ENCODE measurements around the gene PSME2. TPM values are rescaled to one million over a fixed set of nuclear protein-coding genes. Genes with fewer than 3 reads are reported as not detected.

The PSME2 gene
- total and polyA plus RNA-seq, 2 of the 13 experiments (the other 11 are each of a cell fraction or from before 2014, with no cell fraction given): 332 to 716 TPM

DNA sequence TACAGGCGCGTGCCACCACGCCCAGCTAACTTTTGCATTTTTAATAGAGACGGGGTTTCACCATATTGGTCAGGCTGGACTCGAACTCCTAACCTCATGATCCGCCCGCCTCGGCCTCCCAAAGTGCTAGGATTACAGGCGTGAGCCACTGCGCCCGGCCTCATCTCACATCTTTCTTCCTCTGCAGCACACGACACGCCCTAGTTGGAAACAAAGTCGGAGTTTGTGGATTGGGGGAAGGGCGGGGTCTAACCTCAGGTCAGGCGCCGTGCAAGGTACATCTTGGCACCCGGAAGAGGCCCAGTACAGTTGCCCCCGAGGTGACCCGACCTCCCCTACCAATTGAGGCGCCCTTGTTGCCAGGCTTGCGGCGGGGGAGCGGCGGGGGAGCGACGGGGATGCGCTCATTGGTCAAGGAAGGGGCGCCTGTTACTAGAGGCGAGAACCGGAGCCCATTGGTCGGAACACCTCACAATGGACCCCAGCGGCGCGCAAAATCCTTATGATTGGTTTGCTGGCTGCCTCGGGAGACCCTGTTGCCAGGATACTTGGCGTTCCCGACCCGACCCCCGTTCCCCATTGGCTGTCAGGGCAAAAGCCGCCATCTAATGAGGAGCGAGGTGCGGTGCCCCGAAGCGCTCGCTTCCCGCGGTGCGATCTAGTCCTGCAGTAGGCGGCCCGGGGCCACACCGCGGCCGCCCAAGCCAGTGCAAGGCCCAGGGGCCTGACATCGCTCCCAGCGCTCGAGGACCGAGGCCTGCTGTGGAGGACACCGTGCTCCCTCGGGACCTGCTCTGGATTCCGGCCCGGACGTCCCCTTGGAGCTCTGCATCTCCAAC, 25.2 kb upstream of the PSME2 start, which contains the start of gene REC8:
TSS of gene REC8 (plus strand) at position 659 of the 839 bp plus-strand sequence. CDS start 473 bp downstream, outside the sequence.
- Histone ChIP-seq H3K4me3 (replicated peaks in 1 of 3; ENCODE audit: insufficient read depth in 1 of 3, low read depth in 2 of 3, low read length in 3 of 3) (no peak within 1 kb of the TSS), H3K27me3 (ENCODE audit: control insufficient read depth in 1 of 2, insufficient read depth in 2 of 2, low read length in 2 of 2) (no peaks in the 10 kb centered on the region), H3K9me3 (ENCODE audit: low read length) (no peaks in the 10 kb centered on the region), H4K20me1 (ENCODE audit: insufficient read depth, low read length) (no peaks in the 10 kb centered on the region), H3K9ac (ENCODE audit: insufficient read depth, low read depth, low read length) (no peak within 1 kb of the TSS), H3K4me2 (ENCODE audit: low read depth, low read length) (no peak within 1 kb of the TSS), H3K4me1 (ENCODE audit: insufficient read depth, low read length) (no peaks in the 10 kb centered on the region), H3K79me2 (ENCODE audit: insufficient read depth, low read length) (no peaks in the 10 kb centered on the region), H2AFZ (ENCODE audit: low read length) (no peak within 1 kb of the TSS), H3K27ac (ENCODE audit: extremely low read length, insufficient read depth, low read length) (no peak within 1 kb of the TSS), H3K36me3 (replicated peaks in 1 of 2; ENCODE audit: control insufficient read depth in 1 of 2, insufficient read depth in 2 of 2, low read length in 2 of 2) (peaks cover 2 to 3% of the 10 kb centered on the region in 2 experiments; a peak in 4 of 5 replicates)
- whole genome bisulfite sequencing (ENCODE audit: low lambda C conversion rate): 94% methylated on average over 63 of the region's 63 CpGs
- in situ Hi-C loops (cut with HindIII; ENCODE audit: extremely low pct_ligation_motif_present, low pct_unique_long_range_greater_than_20kb) (no loop called here), intact Hi-C loops (cut with micrococcal nuclease; ENCODE audit: unreplicated experiment) (no loop called here)
- ChIA-PET POLR2A (interaction anchor here (0.7 to 3.3 kb wide), 6 partner anchors 10 to 70 kb away, joined by 3 to 13 read pairs (median 8); partner anchors contain the start of genes DCAF11, IRF9, NRL and PSME1), CTCF (ENCODE audit: low intra/inter-chr PET ratio, low total read pairs) (no interaction called here)
- DNase-seq (ENCODE audit: low spot score) (no peak), FAIRE-seq (no peak), ATAC-seq (peak; percentile 15)
- no TSS peak for BruUV-seq (replicated peaks)
- TF ChIP-seq, protein P1, sequence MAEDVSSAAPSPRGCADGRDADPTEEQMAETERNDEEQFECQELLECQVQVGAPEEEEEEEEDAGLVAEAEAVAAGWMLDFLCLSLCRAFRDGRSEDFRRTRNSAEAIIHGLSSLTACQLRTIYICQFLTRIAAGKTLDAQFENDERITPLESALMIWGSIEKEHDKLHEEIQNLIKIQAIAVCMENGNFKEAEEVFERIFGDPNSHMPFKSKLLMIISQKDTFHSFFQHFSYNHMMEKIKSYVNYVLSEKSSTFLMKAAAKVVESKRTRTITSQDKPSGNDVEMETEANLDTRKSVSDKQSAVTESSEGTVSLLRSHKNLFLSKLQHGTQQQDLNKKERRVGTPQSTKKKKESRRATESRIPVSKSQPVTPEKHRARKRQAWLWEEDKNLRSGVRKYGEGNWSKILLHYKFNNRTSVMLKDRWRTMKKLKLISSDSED (CRISPR knock-in tag; IDR thresholded peaks at IDR 0.05): no peak
- TF ChIP-seq SALL1 (CRISPR knock-in tag; IDR thresholded peaks at IDR 0.05) (no peak), ZNF468 (CRISPR knock-in tag; IDR thresholded peaks at IDR 0.05) (no peak), MZF1 (CRISPR knock-in tag; IDR thresholded peaks at IDR 0.05; ENCODE audit: borderline replicate concordance) (no peak), ZNF746 (CRISPR knock-in tag; IDR thresholded peaks at IDR 0.05) (no peak), PCBP1 (IDR thresholded peaks at IDR 0.05; ENCODE audit: borderline replicate concordance, low read depth, low read length) (peak; percentile 48; the same call in 1 of the 2 replicates), AKAP8 (CRISPR knock-in tag; IDR thresholded peaks at IDR 0.05) (no peak), ZNF850 (CRISPR knock-in tag; conservative IDR thresholded peaks at IDR 0.05) (no peak), EZH2 (conservative IDR thresholded peaks at IDR 0.05; ENCODE audit: low read depth, low read length) (no peak), SIN3B (IDR thresholded peaks at IDR 0.05; ENCODE audit: low read length) (no peak), HNRNPLL (IDR thresholded peaks at IDR 0.05; ENCODE audit: low read depth, low read length, poor library complexity, severe bottlenecking) (peak; percentile 37), ZNF446 (CRISPR knock-in tag; IDR thresholded peaks at IDR 0.05) (no peak), JUNB (CRISPR knock-in tag; IDR thresholded peaks at IDR 0.05; ENCODE audit: borderline replicate concordance) (no peak)
- TF ChIP-seq, protein P2, sequence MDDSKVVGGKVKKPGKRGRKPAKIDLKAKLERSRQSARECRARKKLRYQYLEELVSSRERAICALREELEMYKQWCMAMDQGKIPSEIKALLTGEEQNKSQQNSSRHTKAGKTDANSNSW (CRISPR knock-in tag; IDR thresholded peaks at IDR 0.05; ENCODE audit: borderline replicate concordance): no peak
- TF ChIP-seq, protein P3, sequence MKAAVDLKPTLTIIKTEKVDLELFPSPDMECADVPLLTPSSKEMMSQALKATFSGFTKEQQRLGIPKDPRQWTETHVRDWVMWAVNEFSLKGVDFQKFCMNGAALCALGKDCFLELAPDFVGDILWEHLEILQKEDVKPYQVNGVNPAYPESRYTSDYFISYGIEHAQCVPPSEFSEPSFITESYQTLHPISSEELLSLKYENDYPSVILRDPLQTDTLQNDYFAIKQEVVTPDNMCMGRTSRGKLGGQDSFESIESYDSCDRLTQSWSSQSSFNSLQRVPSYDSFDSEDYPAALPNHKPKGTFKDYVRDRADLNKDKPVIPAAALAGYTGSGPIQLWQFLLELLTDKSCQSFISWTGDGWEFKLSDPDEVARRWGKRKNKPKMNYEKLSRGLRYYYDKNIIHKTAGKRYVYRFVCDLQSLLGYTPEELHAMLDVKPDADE (CRISPR knock-in tag; IDR thresholded peaks at IDR 0.05): no peak
- TF ChIP-seq, protein P4, sequence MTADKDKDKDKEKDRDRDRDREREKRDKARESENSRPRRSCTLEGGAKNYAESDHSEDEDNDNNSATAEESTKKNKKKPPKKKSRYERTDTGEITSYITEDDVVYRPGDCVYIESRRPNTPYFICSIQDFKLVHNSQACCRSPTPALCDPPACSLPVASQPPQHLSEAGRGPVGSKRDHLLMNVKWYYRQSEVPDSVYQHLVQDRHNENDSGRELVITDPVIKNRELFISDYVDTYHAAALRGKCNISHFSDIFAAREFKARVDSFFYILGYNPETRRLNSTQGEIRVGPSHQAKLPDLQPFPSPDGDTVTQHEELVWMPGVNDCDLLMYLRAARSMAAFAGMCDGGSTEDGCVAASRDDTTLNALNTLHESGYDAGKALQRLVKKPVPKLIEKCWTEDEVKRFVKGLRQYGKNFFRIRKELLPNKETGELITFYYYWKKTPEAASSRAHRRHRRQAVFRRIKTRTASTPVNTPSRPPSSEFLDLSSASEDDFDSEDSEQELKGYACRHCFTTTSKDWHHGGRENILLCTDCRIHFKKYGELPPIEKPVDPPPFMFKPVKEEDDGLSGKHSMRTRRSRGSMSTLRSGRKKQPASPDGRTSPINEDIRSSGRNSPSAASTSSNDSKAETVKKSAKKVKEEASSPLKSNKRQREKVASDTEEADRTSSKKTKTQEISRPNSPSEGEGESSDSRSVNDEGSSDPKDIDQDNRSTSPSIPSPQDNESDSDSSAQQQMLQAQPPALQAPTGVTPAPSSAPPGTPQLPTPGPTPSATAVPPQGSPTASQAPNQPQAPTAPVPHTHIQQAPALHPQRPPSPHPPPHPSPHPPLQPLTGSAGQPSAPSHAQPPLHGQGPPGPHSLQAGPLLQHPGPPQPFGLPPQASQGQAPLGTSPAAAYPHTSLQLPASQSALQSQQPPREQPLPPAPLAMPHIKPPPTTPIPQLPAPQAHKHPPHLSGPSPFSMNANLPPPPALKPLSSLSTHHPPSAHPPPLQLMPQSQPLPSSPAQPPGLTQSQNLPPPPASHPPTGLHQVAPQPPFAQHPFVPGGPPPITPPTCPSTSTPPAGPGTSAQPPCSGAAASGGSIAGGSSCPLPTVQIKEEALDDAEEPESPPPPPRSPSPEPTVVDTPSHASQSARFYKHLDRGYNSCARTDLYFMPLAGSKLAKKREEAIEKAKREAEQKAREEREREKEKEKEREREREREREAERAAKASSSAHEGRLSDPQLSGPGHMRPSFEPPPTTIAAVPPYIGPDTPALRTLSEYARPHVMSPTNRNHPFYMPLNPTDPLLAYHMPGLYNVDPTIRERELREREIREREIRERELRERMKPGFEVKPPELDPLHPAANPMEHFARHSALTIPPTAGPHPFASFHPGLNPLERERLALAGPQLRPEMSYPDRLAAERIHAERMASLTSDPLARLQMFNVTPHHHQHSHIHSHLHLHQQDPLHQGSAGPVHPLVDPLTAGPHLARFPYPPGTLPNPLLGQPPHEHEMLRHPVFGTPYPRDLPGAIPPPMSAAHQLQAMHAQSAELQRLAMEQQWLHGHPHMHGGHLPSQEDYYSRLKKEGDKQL (CRISPR knock-in tag; IDR thresholded peaks at IDR 0.05; ENCODE audit: low read depth): no peak
